Ammon's horn (tissue), 1 donor: ENCODE results near the gene CYB5R2.

Experiments
- DNase-seq: peaks from one replicate; pipeline ENCODE4 v3.0.0-alpha.2; 2016; ENCODE audit warnings: low spot score

CYB5R2 gene

GRCh38 chr11:7672960-7673723 lies at the start of gene CYB5R2:
CYB5R2 (minus strand) TSS chr11:7673500; CDS start chr11:7672825, 675 bp downstream.
- DNase-seq, result peak; percentile 65

DNA sequence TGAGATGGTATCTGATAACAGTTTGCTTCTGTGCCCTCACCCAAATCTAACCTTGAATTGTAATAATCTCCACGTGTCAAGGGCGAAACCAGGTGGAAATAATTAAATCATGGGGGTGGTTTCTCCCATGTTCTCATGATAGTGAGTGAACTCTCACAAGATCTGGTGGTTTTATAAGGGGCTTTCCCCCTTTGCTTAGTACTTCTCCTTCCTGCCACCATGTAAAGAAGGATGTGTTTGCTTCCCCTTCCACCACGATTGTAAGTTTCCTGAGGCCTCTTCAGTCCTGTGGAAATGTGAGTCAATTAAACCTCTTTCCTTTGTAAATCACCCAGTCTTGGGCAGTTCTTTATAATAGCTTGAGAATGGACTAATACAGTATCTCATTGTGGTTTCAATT lies 41.5 kb upstream of the CYB5R2 start:
- DNase-seq, result no peak

DNA sequence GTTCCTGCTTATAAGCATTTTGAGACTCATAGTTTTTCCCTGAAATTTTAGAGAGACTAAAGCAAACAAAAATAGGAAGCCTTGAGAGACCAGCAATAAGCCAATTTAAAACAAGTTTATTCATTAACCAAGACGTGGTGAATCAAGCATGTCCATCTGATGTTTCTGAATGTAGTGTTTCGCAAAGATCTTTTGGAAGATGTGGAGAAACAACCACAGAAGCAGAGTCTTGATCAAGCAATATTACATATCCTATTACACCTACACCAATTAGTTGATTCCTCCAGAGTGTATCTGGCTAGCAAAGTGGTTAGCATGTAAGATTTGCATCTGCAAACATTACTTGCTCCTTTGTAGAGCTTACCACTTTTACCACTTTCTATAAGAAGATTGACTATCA lies 33.1 kb upstream of the CYB5R2 start, which contains the start of gene OVCH2:
OVCH2 (minus strand) TSS at position 101 of the 400 bp plus-strand sequence; CDS start at position 18, 83 bp downstream.
- no peak for DNase-seq

DNA sequence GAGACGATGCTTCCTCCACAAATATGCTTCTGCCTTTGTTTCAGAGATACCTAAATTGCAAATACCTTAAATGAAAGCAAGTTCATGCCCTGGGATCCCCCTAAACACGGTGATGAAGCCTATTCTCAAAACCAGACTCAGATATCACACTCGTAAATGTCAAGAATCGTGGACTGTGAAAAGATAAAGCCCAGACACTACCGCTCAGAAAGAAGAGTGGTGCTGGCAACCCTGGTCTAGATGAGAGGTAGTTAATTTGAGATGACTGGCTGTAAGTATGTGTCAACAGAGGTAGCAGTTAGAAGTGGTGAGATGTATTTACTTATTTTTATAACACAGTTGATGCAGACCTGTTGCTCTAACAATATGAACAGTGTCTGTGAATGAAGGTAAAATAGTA lies 30.4 kb upstream of the CYB5R2 start:
- DNase-seq, result no peak

DNA sequence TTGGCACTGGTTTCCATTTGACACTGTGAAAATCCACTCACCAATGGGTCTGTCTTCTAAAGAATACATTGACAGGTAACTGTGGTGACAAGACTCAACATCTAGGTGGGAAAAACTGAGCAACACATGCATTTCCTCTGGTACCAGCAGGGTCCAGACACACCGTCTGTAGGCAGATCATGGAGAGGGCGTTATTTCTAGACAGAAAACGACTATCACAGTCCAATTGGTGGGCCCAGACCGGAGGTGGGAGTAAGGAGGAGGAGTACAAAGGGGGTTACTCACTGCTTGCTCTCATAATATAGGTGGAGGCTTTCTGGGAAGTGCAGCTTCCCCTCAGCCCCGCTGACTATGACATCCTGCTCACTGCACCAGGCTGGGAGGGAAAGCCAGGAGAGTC lies 23.1 kb upstream of the CYB5R2 start:
- DNase-seq, result no peak

- no peak for DNase-seq
These were observed 20.9 kb upstream of the CYB5R2 start for GRCh38 chr11:7694235-7694634.

GRCh38 chr11:7692426-7692825 lies 19.1 kb upstream of the CYB5R2 start:
- DNase-seq, result no peak

DNA sequence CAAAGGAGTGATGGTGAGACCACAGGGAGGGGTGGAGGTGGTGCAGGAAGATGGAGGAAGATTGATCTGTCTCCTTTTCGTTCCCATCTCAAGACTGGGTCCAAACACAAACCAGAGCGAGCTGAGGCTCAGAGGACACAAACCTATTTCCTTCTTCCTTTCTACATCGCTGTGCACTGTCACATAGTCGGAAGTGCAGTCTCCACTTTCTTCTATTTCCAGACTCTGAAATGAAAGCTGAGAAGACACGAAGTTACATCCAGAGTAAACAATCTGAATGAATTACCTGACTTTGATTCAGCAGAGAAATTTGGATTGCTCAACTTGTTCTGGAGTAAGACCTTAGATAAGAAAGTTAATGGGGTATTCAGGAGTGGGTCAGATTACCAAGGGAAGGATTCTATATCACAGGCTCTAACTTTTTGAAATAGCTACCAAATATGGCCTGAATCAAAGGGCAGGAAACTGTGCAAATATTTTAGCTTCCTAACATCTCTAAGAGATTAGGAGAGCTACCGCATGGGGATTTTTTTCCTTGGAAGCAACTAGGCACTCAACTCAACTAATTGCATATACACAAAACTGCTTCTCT lies 18.6 kb upstream of the CYB5R2 start:
- no peak for DNase-seq

DNA sequence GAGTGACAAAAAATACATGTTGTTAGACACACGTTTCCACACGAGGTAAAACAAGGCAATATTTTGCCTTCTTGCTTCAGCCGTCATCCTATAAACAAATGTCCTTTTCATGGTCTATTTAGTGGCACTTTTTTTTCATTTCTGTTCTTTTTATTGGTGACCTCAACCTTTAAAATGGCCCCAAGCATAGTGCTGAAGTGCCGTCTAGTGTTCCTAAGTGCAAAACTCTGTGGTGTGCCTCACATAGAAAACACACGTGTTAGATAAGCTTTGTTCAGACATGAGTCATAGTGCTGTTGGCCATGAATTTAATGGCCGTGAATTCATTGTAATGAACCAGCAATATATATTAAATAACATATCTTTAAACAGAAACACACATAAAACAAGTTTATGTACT lies 17.3 kb upstream of the CYB5R2 start:
- no peak for DNase-seq

DNA sequence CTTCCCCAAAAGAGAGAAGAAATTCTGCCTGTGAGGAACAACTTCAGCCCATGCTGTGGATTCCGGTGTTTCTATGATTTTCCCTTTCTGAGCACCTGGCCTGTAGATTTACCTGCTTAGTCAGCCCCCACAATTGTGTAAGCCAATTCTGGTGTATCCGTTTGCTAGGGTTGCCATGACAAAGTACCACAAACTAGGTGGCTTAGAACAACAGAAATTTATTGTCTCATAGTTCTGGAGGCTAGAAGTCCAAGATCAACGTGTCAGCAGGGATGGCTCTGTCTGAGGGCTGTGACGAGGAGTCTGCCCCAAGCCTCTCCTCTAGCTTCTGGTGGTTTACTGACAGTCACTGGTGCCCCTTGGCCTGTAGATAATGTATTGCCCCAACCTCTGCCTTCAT lies 15.9 kb upstream of the CYB5R2 start:
- DNase-seq, result no peak

- DNase-seq, result peak; percentile 68
These were observed 15.0 kb upstream of the CYB5R2 start for GRCh38 chr11:7688238-7688826.

- DNase-seq, result no peak
These were observed 14.1 kb upstream of the CYB5R2 start for GRCh38 chr11:7687386-7687785.

GRCh38 chr11:7686761-7687160 lies 13.5 kb upstream of the CYB5R2 start:
- no peak for DNase-seq

- no peak for DNase-seq
These were observed 10.3 kb upstream of the CYB5R2 start for GRCh38 chr11:7683571-7683970.

GRCh38 chr11:7677796-7678201 lies 4.5 kb upstream of the CYB5R2 start:
- no peak for DNase-seq

DNA sequence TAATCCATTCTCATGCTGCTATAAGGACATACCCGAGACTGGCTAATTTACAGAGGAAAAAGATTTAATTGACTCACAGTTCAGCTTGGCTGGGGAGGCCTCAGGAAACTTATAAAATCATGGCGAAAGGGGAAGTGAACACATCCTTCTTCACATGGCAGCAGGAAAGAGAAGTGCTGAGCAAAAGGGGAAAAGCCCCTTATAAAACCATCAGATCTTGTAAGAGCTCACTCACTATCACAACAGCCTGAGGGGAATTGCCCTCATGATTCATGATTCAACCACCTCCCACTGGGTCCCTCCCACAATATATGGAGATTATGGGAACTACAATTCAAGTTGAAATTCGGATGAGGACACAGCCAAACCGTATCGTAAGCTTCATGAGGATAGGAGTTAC lies 3.8 kb upstream of the CYB5R2 start:
- DNase-seq, result no peak

- DNase-seq, result no peak
These were observed 2.3 kb upstream of the CYB5R2 start for GRCh38 chr11:7675631-7676030.

DNA sequence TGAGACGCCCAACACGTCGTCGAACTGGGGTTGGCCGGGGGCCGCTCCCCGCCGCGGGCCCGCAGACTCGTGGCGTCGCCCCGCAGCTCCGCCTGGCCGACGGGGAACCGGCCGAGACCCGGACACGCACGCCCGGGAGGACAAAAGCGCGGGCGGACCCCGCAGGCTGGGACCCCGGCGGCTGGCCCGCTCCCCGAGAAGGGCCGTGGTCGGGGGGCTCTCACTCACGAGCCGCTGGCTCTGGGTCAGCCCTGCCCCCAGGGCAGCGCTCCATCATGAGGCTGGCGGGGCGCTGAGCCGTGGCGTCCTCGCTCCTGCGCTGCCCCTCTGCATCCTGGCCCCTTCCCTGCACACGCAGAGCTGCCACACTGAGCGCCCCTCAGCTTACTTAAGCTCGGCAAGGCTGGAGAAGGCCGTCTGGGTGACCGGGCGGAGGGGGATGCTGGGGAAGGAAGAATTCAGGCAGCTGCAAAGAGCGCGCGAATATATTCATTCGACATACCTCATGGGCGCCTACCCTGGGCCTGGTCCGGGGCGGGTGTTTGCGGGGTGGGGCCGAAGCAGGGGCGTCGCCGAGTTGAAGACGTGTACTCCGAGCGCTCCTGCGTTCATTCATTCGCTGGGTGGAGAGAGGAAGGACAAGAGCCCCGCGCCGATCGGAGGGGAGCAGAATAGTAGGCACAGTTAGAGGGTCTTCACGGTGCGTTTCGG lies 579 bp upstream of the CYB5R2 start:
- no peak for DNase-seq

DNA sequence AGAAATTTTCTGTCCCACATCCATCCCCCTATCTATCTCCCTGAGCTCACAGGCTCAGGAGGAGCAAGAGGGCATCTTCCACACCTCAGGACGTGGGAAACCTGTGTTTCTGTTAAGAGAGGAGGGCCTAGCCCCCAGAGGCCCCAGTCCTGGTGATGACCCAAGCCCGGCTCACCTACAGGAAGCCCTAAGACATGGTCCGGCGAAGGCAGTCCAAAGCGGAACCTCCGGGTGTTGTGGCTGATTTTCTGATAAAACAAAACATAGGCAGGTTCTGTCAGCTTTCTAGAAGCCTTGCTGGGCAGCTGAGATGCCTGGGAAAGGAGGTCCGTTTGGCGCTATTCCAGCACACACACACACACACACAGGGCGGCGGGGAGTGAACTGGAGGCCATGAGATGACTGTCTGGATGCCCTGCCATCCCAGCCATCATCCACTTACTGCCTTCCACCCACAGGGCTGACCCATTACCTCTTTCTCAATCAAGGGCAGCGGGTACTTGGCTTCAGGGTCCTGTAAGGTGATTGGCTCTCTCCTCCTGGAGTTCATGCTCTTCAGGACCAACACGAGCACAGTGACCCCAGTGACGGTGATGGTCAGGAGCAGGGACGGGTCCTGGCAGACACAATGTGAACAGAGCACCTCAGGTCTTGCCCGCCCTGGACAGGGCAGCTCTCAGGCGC lies 882 bp downstream of the CYB5R2 start:
- DNase-seq, result no peak

DNA sequence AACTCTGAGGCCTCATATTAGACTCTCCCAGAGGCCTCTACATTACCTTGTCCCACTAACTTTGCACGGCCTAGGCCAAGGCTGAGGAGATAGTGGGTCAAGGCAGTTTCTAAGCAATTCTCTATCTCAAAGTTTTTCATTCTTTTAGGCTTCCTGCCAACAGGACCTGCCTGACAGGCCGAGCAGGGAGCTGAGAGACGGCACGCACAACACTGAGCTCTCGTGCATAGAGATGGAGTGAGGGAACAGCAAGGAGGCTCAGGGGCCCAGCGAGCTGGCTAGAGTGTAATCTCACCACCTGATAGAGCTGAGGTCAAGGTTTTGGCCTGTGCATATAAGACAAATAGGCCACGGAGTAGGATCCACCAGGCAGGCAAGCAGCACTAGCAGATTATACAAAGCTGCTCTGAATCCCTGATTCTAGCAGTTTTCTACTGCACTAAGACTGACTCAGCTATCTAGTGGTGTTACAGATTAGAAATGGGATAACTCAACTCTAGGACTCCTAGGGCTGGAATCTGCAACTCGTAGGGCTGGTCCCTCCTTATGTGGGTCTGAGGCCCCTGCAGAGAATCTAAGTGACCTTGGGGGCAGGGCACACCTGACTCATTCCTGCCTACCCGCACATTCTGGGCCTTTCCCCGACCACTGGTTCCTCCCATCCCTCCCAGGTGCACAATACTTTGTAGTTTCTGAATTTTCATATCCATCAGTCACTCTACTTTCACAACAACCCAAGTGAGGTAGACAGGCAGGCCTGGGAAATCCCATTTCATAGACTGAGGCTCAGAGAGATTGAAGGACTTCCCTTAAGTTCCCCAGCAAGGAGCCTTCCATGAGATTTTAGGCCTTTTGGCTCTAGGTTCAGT lies 1.7 kb downstream of the CYB5R2 start:
- DNase-seq, result no peak

DNA sequence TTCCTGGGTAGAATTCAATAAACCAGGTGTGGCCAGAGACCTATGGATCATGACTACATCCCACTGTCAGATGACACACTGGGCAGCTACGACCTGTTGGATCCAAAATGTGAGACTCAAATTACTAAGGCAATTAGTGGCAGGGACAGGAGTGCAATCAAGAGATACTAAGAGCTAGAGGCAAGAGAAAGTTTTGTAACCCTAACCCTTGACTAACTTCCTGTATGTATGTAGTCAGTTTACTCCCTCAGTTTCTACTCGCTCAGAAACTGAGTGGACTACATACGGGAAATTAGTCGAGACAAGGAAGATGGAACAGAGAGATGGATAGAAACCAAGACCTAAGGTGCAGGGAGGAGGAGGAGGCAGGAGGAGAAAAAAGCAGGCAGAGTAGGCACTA lies 2.7 kb downstream of the CYB5R2 start:
- DNase-seq, result no peak
